Measurements from ENCODE around the gene CHSY3. TPM values are rescaled to one million over a fixed set of nuclear protein-coding genes. Genes with fewer than 3 reads are reported as not detected.

CHSY3 gene
- total RNA-seq, 4 donors from 2014 or later: 1.3 to 2.1 (median 1.5) TPM

DNA sequence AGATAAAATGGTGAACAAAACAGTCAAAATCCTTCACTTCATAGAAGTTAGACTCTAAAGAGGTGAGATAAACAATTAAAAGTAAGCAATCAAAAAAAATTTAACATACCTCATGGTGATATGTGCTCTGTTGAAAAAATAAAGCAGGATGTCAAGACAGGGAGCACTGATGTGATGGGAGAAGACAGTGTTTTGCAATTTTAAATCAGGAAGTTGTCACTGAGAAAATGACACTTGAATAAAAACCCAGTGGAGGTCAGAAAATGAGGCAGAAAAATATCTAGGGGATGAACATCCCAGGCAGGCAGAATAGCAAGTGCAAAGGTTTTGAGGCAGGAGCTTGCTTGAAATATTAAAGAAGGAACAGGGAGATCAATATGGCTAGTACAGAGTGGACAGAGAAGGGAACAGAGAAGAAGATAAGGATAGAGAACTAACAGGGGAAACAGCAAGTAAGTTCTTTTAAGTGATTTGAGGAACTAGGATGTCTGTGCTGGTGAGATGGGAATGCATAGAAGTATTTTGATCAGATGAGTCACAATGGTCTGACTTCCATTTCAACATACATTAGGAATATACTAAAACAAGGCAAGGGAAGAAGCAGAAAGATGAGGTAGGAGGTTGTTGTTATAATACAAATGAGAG, 130.4 kb downstream of the CHSY3 start:
- Histone ChIP-seq H3K9me3 (no peaks in the 10 kb centered on the region), H3K27ac (no peak overlapping the region), H3K4me1 (no peaks in the 10 kb centered on the region), H3K4me3 (no peak overlapping the region), H3K27me3 (no peaks in the 10 kb centered on the region), H3K36me3 (no peaks in the 10 kb centered on the region)
- DNase-seq (ENCODE audit: low spot score in 2 of 2): no peak
- TF ChIP-seq POLR2A (IDR thresholded peaks at IDR 0.05) (no peak), EP300 (IDR thresholded peaks at IDR 0.05) (no peak), POLR2AphosphoS5 (IDR thresholded peaks at IDR 0.05) (no peak)
- TF ChIP-seq, protein P1, sequence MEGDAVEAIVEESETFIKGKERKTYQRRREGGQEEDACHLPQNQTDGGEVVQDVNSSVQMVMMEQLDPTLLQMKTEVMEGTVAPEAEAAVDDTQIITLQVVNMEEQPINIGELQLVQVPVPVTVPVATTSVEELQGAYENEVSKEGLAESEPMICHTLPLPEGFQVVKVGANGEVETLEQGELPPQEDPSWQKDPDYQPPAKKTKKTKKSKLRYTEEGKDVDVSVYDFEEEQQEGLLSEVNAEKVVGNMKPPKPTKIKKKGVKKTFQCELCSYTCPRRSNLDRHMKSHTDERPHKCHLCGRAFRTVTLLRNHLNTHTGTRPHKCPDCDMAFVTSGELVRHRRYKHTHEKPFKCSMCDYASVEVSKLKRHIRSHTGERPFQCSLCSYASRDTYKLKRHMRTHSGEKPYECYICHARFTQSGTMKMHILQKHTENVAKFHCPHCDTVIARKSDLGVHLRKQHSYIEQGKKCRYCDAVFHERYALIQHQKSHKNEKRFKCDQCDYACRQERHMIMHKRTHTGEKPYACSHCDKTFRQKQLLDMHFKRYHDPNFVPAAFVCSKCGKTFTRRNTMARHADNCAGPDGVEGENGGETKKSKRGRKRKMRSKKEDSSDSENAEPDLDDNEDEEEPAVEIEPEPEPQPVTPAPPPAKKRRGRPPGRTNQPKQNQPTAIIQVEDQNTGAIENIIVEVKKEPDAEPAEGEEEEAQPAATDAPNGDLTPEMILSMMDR (IDR thresholded peaks at IDR 0.05): no peak

DNA sequence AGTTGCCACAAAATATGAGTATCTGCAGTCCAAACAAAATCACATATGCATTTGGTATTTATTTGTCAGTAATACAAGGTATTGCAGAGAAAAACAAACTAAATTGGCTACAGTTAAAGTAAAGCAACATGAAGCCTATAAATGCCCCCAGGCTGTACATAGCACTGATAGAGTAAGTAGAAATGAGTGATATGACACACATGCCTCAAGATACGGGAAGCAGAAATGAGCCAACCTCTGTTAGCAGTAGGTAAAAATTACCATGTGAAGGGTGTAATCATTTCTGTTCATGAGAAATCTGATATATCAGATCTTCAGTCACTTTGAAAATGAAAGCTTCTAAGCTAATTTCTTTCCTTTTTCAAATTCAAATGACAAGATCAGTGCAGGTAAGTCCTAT, 131.1 kb downstream of the CHSY3 start:
- Histone ChIP-seq H3K36me3 (no peaks in the 10 kb centered on the region), H3K27me3 (no peaks in the 10 kb centered on the region), H3K27ac (no peak overlapping the region), H3K9me3 (no peaks in the 10 kb centered on the region), H3K4me3 (no peak overlapping the region), H3K4me1 (no peaks in the 10 kb centered on the region)
- 64% methylated on average over 1 of the region's 1 CpG for WGBS
- TF ChIP-seq, protein P1 (IDR thresholded peaks at IDR 0.05): no peak
- no peak for TF ChIP-seq EP300 (IDR thresholded peaks at IDR 0.05)
- TF ChIP-seq POLR2A (IDR thresholded peaks at IDR 0.05): no peak
- TF ChIP-seq POLR2AphosphoS5 (IDR thresholded peaks at IDR 0.05): no peak
- DNase-seq (ENCODE audit: low spot score in 2 of 2): no peak

DNA sequence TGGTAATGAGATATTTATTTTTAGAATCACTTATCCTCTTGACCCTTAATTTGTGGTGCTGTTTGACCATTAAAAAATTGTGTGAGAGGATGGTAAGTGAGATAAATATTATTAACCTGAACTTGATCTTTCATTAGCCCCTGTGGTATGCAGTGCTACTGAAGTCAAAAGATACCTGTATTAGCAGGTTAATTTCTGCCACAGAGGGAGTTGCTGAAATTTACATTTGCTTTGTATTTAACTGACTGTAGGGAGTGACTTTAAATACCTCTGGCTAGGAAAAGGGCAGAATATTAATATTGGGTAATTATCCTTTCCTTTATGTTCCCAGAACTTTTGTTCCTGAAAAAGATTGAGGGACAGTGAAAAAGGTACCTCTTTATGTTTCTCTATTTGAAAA, 133.6 kb downstream of the CHSY3 start:
- no peak for DNase-seq (ENCODE audit: low spot score in 2 of 2)
- TF ChIP-seq POLR2A (IDR thresholded peaks at IDR 0.05) (no peak), EP300 (IDR thresholded peaks at IDR 0.05) (no peak), POLR2AphosphoS5 (IDR thresholded peaks at IDR 0.05) (no peak)
- TF ChIP-seq, protein P1 (IDR thresholded peaks at IDR 0.05): no peak
- H3K27ac ChIP-seq: no peak overlapping the region

DNA sequence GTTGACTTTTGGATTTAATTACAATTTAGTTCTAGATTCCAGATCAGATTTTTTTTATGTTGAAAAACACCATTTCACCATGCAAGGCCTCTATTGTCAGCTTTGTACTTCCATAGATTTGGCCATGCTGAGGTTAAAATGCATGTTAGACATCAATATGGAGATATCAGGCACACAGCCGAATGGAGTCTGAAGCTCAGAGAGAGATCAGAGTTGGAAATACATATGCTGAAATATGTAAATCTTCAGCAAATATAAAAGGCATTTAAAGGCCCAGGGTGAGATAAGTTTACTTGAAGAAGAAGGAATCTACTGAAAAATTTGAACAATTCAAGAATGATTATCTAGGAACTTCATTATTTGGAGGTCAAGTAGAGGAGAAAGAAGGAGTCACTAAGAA, 139.6 kb downstream of the CHSY3 start:
- 86% methylated on average over 1 of the region's 1 CpG for WGBS
- TF ChIP-seq, protein P1 (IDR thresholded peaks at IDR 0.05): no peak
- TF ChIP-seq POLR2A (IDR thresholded peaks at IDR 0.05) (no peak), EP300 (IDR thresholded peaks at IDR 0.05) (no peak), POLR2AphosphoS5 (IDR thresholded peaks at IDR 0.05) (no peak)
- no peak overlapping the region for H3K27ac ChIP-seq
- DNase-seq (ENCODE audit: low spot score in 2 of 2): no peak
- no peak overlapping the region for H3K4me3 ChIP-seq
- H3K4me1 ChIP-seq: no peaks in the 10 kb centered on the region
- no peaks in the 10 kb centered on the region for H3K9me3 ChIP-seq
- H3K36me3 ChIP-seq: no peaks in the 10 kb centered on the region
- no peaks in the 10 kb centered on the region for H3K27me3 ChIP-seq

More for the DNA sequence above, 133.6 kb downstream of the CHSY3 start:
- no peaks in the 10 kb centered on the region for H3K9me3 ChIP-seq
- H3K4me1 ChIP-seq: no peaks in the 10 kb centered on the region
- H3K4me3 ChIP-seq: no peak overlapping the region
- H3K27me3 ChIP-seq: no peaks in the 10 kb centered on the region
- no peaks in the 10 kb centered on the region for H3K36me3 ChIP-seq

DNA sequence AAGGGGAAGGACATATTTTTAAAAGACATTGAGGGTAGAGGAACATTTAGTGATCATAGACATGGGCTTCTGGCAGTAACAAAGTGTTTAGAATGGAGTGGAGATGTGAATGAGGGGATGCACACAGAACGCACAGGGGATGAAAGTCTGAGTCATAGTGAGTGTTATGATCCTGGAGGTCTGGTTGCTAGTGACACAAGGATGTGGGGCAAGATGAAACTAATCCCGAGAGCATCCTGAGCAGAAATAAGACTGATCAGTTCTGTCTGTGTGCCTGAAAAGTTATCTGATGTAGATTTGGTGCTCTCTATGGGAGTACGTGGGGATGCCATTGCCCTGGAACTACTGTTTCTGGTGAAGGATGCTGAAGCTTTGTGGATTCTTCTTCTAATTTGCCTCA, 141.1 kb downstream of the CHSY3 start:
- no peak for DNase-seq (ENCODE audit: low spot score in 2 of 2)
- WGBS: 70% methylated on average over 3 of the region's 3 CpGs
- no peak overlapping the region for H3K4me3 ChIP-seq
- H3K27me3 ChIP-seq: no peaks in the 10 kb centered on the region
- no peaks in the 10 kb centered on the region for H3K9me3 ChIP-seq
- TF ChIP-seq, protein P1 (IDR thresholded peaks at IDR 0.05): no peak
- TF ChIP-seq POLR2A (IDR thresholded peaks at IDR 0.05): no peak
- no peak overlapping the region for H3K27ac ChIP-seq
- no peaks in the 10 kb centered on the region for H3K4me1 ChIP-seq
- H3K36me3 ChIP-seq: no peaks in the 10 kb centered on the region

All from suprapubic skin (tissue), 4 donors.